ENCODE data around the gene MTA3.

The MTA3 gene

GRCh38 chr2:42598656-42599055 lies 30.2 kb downstream of the MTA3 start:
- TF ChIP-seq CEBPB (IDR thresholded peaks at IDR 0.05), result no peak
- no peak for TF ChIP-seq FOXM1 (IDR thresholded peaks at IDR 0.05; ENCODE audit: borderline replicate concordance, low read depth)
- TF ChIP-seq TCF12 (IDR thresholded peaks at IDR 0.05; ENCODE audit: low read depth), result no peak
- no peak for TF ChIP-seq MAX (IDR thresholded peaks at IDR 0.05)
- TF ChIP-seq TAF1 (IDR thresholded peaks at IDR 0.05; ENCODE audit: low read depth), result no peak
- TF ChIP-seq NFIC (IDR thresholded peaks at IDR 0.05), result no peak
- TF ChIP-seq TEAD4 (IDR thresholded peaks at IDR 0.05), result no peak
- no peak for TF ChIP-seq YY1 (IDR thresholded peaks at IDR 0.05; ENCODE audit: low read depth)
- no peak for TF ChIP-seq RAD21 (IDR thresholded peaks at IDR 0.05; ENCODE audit: low read depth)
- no peak for TF ChIP-seq EP300 (IDR thresholded peaks at IDR 0.05; ENCODE audit: borderline replicate concordance)
- no peak for TF ChIP-seq ZBTB7A (IDR thresholded peaks at IDR 0.05; ENCODE audit: low read depth)
- no peak for TF ChIP-seq REST (IDR thresholded peaks at IDR 0.05; ENCODE audit: low read depth)
- no peak for TF ChIP-seq USF1 (IDR thresholded peaks at IDR 0.05)
- TF ChIP-seq EGR1 (IDR thresholded peaks at IDR 0.05), result no peak
- TF ChIP-seq CREB1 (IDR thresholded peaks at IDR 0.05; ENCODE audit: low read depth), result no peak

GRCh38 chr2:42601076-42601475 lies 32.6 kb downstream of the MTA3 start:
- TF ChIP-seq NFIC (IDR thresholded peaks at IDR 0.05) (no peak), CEBPB (IDR thresholded peaks at IDR 0.05) (no peak), TAF1 (IDR thresholded peaks at IDR 0.05; ENCODE audit: low read depth) (no peak), ZBTB7A (IDR thresholded peaks at IDR 0.05; ENCODE audit: low read depth) (no peak), TEAD4 (IDR thresholded peaks at IDR 0.05) (no peak), CREB1 (IDR thresholded peaks at IDR 0.05; ENCODE audit: low read depth) (no peak), USF1 (IDR thresholded peaks at IDR 0.05) (no peak), RAD21 (IDR thresholded peaks at IDR 0.05; ENCODE audit: low read depth) (no peak), EGR1 (IDR thresholded peaks at IDR 0.05) (no peak)

- no peak for TF ChIP-seq EP300 (IDR thresholded peaks at IDR 0.05; ENCODE audit: borderline replicate concordance)
- no peak for TF ChIP-seq USF1 (IDR thresholded peaks at IDR 0.05)
- no peak for TF ChIP-seq MAX (IDR thresholded peaks at IDR 0.05)
- TF ChIP-seq RAD21 (IDR thresholded peaks at IDR 0.05; ENCODE audit: low read depth), result no peak
- TF ChIP-seq YY1 (IDR thresholded peaks at IDR 0.05; ENCODE audit: low read depth), result no peak
- TF ChIP-seq NFIC (IDR thresholded peaks at IDR 0.05), result peak; percentile 36
- no peak for TF ChIP-seq ZBTB7A (IDR thresholded peaks at IDR 0.05; ENCODE audit: low read depth)
- no peak for TF ChIP-seq TEAD4 (IDR thresholded peaks at IDR 0.05)
Measured at GRCh38 chr2:42602218-42602875, 33.9 kb downstream of the MTA3 start.

GRCh38 chr2:42602876-42603219 lies 34.4 kb downstream of the MTA3 start:
- TF ChIP-seq RAD21 (IDR thresholded peaks at IDR 0.05; ENCODE audit: low read depth), result no peak
- TF ChIP-seq YY1 (IDR thresholded peaks at IDR 0.05; ENCODE audit: low read depth), result no peak
- no peak for TF ChIP-seq USF1 (IDR thresholded peaks at IDR 0.05)
- no peak for TF ChIP-seq NFIC (IDR thresholded peaks at IDR 0.05)
- TF ChIP-seq CEBPB (IDR thresholded peaks at IDR 0.05), result no peak
- TF ChIP-seq FOXM1 (IDR thresholded peaks at IDR 0.05; ENCODE audit: borderline replicate concordance, low read depth), result no peak
- no peak for TF ChIP-seq TCF12 (IDR thresholded peaks at IDR 0.05; ENCODE audit: low read depth)
- TF ChIP-seq MAX (IDR thresholded peaks at IDR 0.05), result no peak
- TF ChIP-seq TAF1 (IDR thresholded peaks at IDR 0.05; ENCODE audit: low read depth), result no peak
- no peak for TF ChIP-seq ZBTB7A (IDR thresholded peaks at IDR 0.05; ENCODE audit: low read depth)
- TF ChIP-seq REST (IDR thresholded peaks at IDR 0.05; ENCODE audit: low read depth), result no peak
- TF ChIP-seq TEAD4 (IDR thresholded peaks at IDR 0.05), result no peak
- TF ChIP-seq EP300 (IDR thresholded peaks at IDR 0.05; ENCODE audit: borderline replicate concordance), result no peak
- no peak for TF ChIP-seq EGR1 (IDR thresholded peaks at IDR 0.05)
- no peak for TF ChIP-seq CREB1 (IDR thresholded peaks at IDR 0.05; ENCODE audit: low read depth)
